Measurements from ENCODE around the gene CNDP1.

DNA sequence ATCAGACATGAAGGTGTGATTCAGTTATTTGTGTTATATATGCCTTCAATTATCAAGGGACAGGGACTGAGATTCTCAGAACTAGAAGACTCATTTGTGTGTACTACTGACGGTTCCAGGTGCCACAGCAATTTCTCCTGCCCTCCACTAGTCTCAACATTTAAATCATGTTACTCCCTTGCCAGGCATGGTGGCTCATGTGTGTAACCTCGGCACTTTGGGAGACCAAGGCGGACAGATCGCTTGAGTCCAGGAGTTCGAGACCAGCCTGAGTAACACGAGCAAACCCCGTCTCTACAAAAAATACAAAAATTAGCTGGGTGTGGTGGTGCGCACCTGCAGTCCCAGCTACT lies 37.0 kb upstream of the CNDP1 start:
- TF ChIP-seq, protein P1, sequence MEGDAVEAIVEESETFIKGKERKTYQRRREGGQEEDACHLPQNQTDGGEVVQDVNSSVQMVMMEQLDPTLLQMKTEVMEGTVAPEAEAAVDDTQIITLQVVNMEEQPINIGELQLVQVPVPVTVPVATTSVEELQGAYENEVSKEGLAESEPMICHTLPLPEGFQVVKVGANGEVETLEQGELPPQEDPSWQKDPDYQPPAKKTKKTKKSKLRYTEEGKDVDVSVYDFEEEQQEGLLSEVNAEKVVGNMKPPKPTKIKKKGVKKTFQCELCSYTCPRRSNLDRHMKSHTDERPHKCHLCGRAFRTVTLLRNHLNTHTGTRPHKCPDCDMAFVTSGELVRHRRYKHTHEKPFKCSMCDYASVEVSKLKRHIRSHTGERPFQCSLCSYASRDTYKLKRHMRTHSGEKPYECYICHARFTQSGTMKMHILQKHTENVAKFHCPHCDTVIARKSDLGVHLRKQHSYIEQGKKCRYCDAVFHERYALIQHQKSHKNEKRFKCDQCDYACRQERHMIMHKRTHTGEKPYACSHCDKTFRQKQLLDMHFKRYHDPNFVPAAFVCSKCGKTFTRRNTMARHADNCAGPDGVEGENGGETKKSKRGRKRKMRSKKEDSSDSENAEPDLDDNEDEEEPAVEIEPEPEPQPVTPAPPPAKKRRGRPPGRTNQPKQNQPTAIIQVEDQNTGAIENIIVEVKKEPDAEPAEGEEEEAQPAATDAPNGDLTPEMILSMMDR (IDR thresholded peaks at IDR 0.05), result no peak
- no peak for TF ChIP-seq POLR2A (IDR thresholded peaks at IDR 0.05)

Data from lower leg skin (tissue), 3 donors.